HG03139 (cell line): ENCODE measurements around the gene MRPS31.
"Not testable (repeated sequence)": the region's sequence is repeated elsewhere in the genome, so short reads cannot be mapped to it uniquely, and the experiment has no call there.

Experiments used
- ATAC-seq: cut with Tn5 transposase; IDR thresholded peaks from one replicate; pipeline ENCODE4 v1.9.1; 2021; ENCODE audit not compliant: unreplicated experiment

The MRPS31 gene

GRCh38 chr13:40789275-40790153 lies 18.5 kb upstream of the MRPS31 start, which contains the start of gene SLC25A15:
SLC25A15 (plus strand) TSS chr13:40789611; CDS start chr13:40793227, 3,616 bp downstream.
- peak; percentile 69 for ATAC-seq

DNA sequence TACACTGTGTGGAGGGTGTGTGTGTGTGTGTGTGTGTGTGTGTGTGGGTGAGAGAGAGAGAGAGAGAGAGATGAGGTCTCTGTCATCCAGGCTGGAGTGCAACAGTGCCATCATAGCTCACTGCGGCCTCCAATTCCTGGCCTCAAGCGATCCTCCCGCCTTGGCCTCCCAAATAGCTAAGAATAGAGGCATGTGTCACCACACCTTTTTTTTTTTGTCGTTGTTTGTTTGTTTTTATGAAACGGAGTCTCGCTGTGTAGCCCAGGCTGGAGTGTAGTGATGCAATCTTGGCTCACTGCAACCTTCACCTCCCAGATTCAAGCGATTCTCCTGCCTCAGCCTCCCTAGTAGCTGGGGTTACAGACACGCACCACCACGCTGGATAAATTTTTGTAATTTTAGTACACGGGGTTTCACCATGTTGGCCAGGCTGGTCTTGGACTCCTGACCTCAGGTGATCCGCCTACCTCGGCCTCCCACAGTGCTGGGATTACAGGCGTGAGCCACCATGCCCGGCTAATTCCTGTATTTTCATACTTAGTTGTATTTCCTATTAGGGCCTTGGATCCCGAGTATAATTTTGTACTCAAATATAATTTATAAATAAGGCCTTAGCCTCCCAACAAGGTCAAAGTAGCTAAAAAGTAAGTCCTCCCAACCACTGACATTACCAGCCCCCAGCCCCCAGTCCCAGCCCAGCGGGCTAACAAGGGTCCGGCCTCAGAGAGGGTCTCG lies 17.7 kb upstream of the MRPS31 start:
- ATAC-seq, result not testable (repeated sequence)

GRCh38 chr13:40787062-40787461 lies 16.1 kb upstream of the MRPS31 start:
- ATAC-seq, result no peak

GRCh38 chr13:40786568-40786996 lies 15.6 kb upstream of the MRPS31 start:
- no peak for ATAC-seq

- ATAC-seq, result no peak
Measured at GRCh38 chr13:40784540-40784939, 13.6 kb upstream of the MRPS31 start.

DNA sequence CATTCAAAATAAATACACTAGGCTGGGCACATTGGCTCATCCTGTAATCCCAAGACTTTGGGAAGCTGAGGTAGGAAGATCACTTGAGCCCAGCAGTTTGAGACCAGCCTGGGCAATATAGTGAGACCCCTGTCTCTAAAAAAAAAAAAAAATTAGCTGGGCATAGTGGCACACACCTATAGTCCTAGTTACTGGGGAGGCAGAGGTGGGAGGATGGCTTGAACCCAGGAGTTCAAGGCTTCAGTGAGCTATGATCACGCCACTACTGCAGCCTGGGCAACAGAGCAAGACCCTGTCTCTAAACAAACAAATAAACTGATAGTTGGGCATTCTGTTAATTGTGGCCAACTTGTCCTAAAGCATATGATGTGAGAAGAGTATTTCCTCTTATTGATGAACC lies 12.0 kb upstream of the MRPS31 start:
- ATAC-seq, result not testable (repeated sequence)

DNA sequence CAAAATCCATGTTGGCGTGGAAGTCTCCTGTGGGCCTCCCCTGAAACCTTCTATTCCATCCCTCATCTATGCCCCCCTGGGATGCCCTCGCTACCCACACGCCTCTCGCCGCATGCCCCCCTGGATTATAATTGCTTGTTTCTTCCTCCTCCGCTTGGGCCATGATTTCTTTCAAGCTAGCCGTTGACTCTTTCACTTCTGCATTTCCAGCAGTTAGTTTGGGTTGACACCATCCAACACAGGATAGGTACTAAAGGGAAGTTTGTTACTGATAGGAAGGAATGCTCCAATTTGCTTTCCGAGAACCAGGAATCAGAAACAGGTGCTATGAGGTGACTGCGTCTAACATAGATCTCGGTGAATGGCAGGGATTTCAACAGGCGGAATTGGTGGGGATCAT lies 10.7 kb upstream of the MRPS31 start:
- no peak for ATAC-seq

DNA sequence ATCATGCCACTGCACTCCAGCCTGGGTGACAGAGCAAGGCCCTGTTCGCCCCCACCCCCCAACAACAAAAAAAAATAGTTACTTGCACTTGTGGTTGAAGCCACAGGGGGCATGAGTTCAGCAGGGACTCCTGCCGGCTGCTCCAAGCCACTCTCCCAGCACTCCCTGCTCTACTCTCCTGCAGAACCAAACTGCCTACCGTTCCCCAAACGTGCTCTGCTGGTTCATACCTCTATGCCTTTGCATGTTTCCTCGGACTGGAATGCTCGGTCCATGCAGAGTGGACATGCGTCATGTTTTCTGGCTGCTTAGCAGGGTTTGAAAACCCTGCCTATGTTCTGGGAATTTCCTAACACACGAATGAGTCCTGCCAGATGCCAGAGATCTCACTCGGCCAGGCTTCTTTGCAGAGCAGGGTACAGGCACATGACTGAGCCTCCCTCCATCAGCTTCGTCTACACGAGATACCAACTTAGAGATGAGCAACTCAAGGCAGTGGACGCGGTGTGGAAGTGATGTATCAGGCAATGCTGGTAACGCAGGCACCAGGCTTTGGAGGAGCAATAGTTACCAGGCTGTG lies 9.9 kb upstream of the MRPS31 start:
- ATAC-seq, result no peak

GRCh38 chr13:40779796-40780285 lies 8.9 kb upstream of the MRPS31 start:
- no peak for ATAC-seq

DNA sequence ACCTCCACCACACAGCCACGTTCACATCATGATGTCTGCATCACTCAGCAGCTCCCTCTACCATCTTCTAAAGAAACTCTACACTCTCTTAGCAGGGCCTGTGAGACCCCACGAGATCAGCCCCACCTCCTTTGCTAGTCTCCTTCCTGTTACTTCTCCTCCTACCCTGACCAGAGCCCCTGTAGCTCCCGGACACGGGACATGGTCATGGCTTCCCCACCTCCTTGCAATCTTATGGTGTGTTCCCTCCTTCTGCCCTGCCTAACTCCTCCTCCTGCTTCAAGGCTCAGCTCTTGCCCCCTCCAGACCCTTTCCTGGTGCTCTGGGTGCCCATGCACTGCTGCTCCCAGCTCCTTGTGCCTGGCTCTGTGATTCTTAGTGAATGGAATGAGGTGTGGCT lies 8.1 kb upstream of the MRPS31 start:
- ATAC-seq, result no peak

DNA sequence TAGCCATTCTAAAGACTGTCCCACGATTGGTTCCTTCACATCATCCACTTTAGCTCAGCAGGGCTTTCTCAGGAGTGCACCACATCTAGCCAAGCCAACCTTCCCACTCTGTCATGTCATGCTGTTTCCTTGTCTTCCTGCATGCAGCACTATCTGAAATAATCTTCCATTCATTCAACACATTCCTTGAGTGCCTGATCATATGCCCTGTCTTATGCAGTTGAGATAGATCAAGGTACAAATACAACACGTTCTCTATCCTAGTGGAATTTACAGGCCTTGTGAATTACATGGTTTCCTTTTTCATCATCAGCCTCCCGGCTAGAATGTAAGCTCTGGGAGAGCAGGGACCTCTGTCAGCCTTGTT lies 6.8 kb upstream of the MRPS31 start:
- ATAC-seq, result no peak

DNA sequence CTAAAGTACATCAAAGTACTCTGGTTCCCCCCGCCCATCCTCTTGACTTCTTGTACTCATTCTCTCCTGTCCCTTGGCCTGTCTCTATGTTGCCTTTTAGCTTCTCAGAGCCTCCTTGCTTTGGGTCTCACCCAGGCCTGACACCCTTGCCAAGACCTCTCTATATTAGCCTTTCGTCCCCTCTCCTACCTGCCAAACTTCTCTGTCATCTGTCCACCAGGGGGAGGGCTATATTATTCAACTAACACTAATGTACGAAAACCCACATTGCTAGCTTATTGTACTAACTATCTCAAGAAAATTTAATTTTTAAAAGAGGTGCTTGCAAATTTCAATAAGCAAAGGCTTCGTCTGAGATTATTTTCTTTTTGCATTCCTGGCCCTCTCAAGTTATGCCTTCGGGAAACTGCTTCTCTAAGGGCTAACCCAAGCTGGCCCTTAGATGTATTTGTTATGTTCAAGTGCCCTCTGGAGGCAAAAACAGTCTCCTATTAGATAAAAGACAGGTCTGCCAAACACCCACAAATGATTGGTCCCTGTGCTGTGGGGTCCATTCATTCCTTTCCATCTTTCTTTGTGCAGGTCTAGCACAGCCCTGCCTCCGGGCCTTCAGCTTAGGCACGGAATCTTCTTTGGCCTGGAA lies 6.3 kb upstream of the MRPS31 start:
- ATAC-seq, result peak; percentile 69

GRCh38 chr13:40776681-40777165 lies 5.7 kb upstream of the MRPS31 start:
- peak; percentile 51 for ATAC-seq

DNA sequence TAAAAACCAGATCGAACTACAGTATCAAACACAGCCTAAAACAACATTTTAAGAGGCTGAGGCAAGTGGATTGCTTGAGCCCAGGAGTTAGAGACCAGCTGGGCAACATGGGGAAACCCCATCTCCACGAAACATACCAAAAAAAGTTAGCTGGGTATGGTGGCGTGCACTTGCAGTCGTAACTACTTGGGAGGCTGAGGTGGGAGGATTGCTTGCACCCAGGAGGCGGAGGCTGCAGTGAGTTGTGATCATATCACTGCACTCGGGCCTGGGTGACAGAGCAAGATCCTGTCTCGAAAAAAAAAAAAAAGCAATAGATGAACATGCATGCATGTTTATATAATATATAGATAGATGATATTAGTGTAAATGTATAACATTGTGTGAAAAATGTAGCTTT lies 5.2 kb upstream of the MRPS31 start:
- ATAC-seq, result no peak

GRCh38 chr13:40774672-40775071 lies 3.7 kb upstream of the MRPS31 start:
- ATAC-seq, result no peak

DNA sequence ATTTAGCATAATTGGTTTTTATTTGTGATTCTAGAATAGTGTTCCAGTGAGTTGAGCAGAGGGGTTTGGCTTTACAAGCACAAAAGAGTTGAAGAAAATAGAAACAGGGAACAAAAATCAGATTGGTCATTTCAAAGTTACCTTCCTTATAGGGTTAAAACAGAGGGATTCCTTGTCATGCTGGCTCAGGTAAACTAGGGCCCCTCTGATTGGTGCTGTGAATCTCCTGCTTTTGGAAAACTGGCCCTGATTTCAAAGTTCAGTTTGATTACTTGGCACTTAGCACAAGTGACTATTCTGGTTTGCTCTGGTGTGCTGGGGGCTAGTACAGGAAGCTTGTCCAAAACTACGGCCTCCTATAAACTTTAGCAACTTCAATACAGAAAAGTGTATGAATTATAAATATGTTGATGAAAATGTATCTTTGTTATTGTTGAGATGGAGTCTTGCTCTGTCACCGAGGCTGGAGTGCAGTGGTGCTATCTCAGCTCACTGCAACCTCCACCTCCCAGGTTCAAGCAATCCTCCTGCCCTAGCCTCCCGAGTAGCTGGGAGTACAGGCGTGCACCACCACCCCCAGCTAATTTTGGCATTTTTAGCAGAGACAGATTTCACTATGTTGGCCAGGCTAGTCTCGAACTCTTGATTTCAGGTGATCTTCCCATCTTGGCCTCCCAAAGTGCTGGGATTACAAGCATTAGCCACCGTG lies 1.9 kb upstream of the MRPS31 start:
- no peak for ATAC-seq

- ATAC-seq, result no peak
Measured at GRCh38 chr13:40770609-40770933, 419 bp downstream of the MRPS31 start.

- no peak for ATAC-seq
Measured at GRCh38 chr13:40769970-40770369, 1.0 kb downstream of the MRPS31 start.

DNA sequence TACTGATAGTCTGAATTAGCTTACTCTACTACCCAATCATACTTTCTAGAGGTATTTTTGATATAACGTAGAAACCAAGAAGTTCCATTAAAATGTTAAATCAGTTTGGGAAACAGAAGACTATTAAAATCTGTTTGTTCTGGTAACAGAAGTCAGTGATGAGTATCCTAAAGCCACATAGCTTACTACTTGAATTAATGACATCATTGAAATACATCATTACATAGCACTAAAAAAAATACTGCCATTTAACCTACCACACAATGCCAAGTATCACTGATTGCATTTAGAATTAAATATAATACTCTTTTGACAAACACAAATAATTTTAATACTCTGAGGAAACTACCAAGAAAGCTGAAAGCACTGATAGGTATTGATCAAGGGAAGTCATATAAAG lies 5.4 kb downstream of the MRPS31 start:
- ATAC-seq, result no peak

DNA sequence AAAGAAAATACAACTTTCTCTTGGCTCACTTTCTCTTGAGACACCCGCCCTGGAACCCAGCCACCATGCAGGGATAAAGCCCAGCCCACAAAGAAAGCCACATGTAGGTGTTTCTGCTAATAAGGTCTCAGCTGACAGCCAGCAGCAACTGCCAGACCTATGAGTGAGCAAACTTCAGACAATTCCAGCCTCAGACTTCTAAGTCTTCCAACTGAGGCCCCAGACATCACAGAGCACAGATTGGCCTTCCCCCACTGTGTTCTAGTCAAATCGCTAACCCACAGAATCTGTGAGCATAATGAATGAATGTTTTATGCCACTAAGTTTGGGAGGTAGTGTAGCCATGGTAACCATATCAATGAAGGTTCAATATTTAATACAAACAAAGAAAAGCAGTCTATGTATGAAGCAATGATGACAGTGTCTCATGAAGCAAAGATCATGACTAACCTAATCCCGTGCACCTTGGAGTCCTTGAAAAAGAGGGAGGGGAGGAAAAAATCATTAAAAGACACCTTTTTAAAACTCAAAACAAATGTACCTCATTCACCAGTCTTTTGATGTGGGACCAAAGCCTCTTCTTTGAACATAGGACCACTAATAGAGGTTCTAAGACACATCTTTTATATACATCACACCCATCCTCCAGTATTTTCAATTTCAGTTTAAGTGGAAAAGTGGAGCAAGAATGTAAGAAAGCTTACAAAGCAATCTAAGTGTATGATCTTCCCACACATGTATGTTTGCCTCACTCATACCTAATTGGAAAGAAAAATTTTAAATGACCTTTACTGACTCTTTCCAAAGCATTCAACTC lies 6.2 kb downstream of the MRPS31 start:
- no peak for ATAC-seq
